ENCODE results near the gene TMEM132A. TPM values are rescaled to one million over a fixed set of nuclear protein-coding genes. Genes with fewer than 3 reads are reported as not detected.
A peak's percentile ranks its signal among the peaks of the same experiment; 100 is the strongest.

The TMEM132A gene
- total and polyA plus RNA-seq, 10 of the 15 experiments (the other 5 are each of a cell fraction or from before 2014, with no cell fraction given), result 0.16 to 25.0 (median 4.3) TPM

DNA sequence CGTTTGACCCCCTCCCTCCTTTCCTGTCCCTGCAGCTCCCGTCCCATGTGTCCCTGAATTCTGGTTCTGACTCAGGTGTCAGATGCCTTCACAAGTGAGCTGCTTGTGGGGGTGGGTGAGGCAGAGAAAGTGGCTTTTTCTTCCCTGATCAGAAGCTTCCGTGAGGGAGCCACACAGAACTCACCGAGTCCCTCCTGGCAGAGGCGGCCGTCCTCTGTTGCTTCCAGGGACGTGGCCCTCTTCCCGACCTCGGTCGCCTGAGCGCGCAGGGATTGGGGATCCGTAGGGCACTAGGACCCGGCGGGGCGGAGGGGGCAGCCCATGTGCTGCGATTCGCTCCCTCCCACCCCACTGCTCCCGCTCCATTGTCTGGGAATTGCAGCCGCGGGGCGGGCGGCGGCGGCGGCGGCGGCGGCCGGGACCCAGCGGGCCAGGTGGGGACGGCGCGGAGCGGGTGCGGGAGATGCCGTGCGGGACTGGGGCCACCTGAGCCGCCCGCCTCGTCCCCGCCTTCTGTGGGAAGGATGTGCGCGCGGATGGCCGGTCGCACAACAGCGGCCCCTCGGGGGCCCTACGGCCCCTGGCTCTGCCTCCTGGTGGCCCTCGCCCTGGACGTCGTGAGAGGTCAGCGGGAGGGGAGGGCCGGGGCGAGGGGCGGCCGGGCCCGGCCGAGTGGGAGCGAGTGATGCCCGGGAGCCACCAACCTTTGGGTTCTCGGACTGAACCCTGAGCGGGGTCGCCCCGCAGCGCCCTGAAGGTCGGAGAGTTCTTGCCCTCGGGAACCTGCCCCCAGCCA is at the start of gene TMEM132A (continued):
- TF ChIP-seq MTA2 (IDR thresholded peaks at IDR 0.05; ENCODE audit: low read depth), result no peak
- TF ChIP-seq POLR2A (IDR thresholded peaks at IDR 0.05; ENCODE audit: low read depth, low read length), result 0 out of 2 replicates have a peak, but pooled peaks have one; percentile 31
- TF ChIP-seq, protein P1, sequence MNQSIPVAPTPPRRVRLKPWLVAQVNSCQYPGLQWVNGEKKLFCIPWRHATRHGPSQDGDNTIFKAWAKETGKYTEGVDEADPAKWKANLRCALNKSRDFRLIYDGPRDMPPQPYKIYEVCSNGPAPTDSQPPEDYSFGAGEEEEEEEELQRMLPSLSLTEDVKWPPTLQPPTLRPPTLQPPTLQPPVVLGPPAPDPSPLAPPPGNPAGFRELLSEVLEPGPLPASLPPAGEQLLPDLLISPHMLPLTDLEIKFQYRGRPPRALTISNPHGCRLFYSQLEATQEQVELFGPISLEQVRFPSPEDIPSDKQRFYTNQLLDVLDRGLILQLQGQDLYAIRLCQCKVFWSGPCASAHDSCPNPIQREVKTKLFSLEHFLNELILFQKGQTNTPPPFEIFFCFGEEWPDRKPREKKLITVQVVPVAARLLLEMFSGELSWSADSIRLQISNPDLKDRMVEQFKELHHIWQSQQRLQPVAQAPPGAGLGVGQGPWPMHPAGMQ (IDR thresholded peaks at IDR 0.05; ENCODE audit: borderline replicate concordance), result no peak
- TF ChIP-seq KDM1A (IDR thresholded peaks at IDR 0.05; ENCODE audit: borderline replicate concordance), result no peak
- TF ChIP-seq ZSCAN29 (IDR thresholded peaks at IDR 0.05), result no peak
- TF ChIP-seq IKZF2 (IDR thresholded peaks at IDR 0.05), result peak; percentile 36 to 55; a peak in 2 of 4 replicates
- TF ChIP-seq USF2 (IDR thresholded peaks at IDR 0.05; ENCODE audit: borderline replicate concordance, low read depth, low read length), result no peak
- no peak for TF ChIP-seq BCLAF1 (IDR thresholded peaks at IDR 0.05)
- no peak for TF ChIP-seq NBN (IDR thresholded peaks at IDR 0.05)
- TF ChIP-seq NR2F1 (conservative IDR thresholded peaks at IDR 0.05), result no peak; the same call in 1 of the 2 replicates
- TF ChIP-seq SREBF2 (IDR thresholded peaks at IDR 0.05; ENCODE audit: low read length), result no peak
- no peak for TF ChIP-seq TCF12 (IDR thresholded peaks at IDR 0.05; ENCODE audit: low read depth, low read length)
- no peak for TF ChIP-seq POLR2AphosphoS2 (IDR thresholded peaks at IDR 0.05; ENCODE audit: low read depth, low read length)
- peak; percentile 67 for TF ChIP-seq DPF2 (IDR thresholded peaks at IDR 0.05)
- TF ChIP-seq RELA (IDR thresholded peaks at IDR 0.05; ENCODE audit: borderline replicate concordance, partially characterized antibody), result no peak
- TF ChIP-seq, protein P2, sequence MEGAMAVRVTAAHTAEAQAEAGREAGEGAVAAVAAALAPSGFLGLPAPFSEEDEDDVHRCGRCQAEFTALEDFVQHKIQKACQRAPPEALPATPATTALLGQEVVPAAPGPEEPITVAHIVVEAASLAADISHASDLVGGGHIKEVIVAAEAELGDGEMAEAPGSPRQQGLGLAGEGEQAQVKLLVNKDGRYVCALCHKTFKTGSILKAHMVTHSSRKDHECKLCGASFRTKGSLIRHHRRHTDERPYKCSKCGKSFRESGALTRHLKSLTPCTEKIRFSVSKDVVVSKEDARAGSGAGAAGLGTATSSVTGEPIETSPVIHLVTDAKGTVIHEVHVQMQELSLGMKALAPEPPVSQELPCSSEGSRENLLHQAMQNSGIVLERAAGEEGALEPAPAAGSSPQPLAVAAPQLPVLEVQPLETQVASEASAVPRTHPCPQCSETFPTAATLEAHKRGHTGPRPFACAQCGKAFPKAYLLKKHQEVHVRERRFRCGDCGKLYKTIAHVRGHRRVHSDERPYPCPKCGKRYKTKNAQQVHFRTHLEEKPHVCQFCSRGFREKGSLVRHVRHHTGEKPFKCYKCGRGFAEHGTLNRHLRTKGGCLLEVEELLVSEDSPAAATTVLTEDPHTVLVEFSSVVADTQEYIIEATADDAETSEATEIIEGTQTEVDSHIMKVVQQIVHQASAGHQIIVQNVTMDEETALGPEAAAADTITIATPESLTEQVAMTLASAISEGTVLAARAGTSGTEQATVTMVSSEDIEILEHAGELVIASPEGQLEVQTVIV (IDR thresholded peaks at IDR 0.05; ENCODE audit: borderline replicate concordance, partially characterized antibody), result no peak
- no peak for TF ChIP-seq SREBF1 (IDR thresholded peaks at IDR 0.05; ENCODE audit: low read length)
- no peak for TF ChIP-seq CHD1 (IDR thresholded peaks at IDR 0.05; ENCODE audit: low read depth, low read length)
- TF ChIP-seq KLF5 (IDR thresholded peaks at IDR 0.05; ENCODE audit: partially characterized antibody), result no peak
- TF ChIP-seq SIN3A (IDR thresholded peaks at IDR 0.05; ENCODE audit: low read depth, low read length), result no peak
- TF ChIP-seq BMI1 (IDR thresholded peaks at IDR 0.05; ENCODE audit: borderline replicate concordance), result no peak
- no peak for TF ChIP-seq SRF (IDR thresholded peaks at IDR 0.05; ENCODE audit: low read depth in 2 of 2, low read length in 2 of 2)
- TF ChIP-seq PKNOX1 (IDR thresholded peaks at IDR 0.05), result no peak
- no peak for TF ChIP-seq CBX5 (IDR thresholded peaks at IDR 0.05; ENCODE audit: low read depth)
